ENCODE results near the gene RCN2.

Gene RCN2

GRCh38 chr15:76994971-76995945, 63.7 kb downstream of the RCN2 start, which contains the start of gene PSTPIP1:
Gene PSTPIP1 (plus strand): TSS chr15:76995126. CDS start chr15:76995574, 448 bp downstream.
- DNase-seq (ENCODE audit: low spot score) = no peak
- peak within 1 kb of the TSS; percentile 24 for H2BK12ac ChIP-seq (ENCODE audit: low read length)
- no peak within 1 kb of the TSS for H3K4ac ChIP-seq (ENCODE audit: low read length)
- H4K8ac ChIP-seq (ENCODE audit: low read depth, low read length) = no peak within 1 kb of the TSS
- H2AFZ ChIP-seq (ENCODE audit: low read length) = peak within 1 kb of the TSS; percentile 82
- no CpG with 5 or more reads among the region's 28 CpGs for WGBS, 2 donors (ENCODE audit: extremely low coverage in 2 of 2, insufficient read length in 2 of 2, insufficient replicate concordance in 1 of 2)
- peak within 1 kb of the TSS; percentile 54 for H2BK15ac ChIP-seq (ENCODE audit: low read length)
- H2BK120ac ChIP-seq (ENCODE audit: low read depth, low read length) = peak within 1 kb of the TSS; percentile 21
- H3K18ac ChIP-seq (ENCODE audit: low read length) = peak within 1 kb of the TSS; percentile 52
- H3K4me2 ChIP-seq (ENCODE audit: insufficient read depth, low read length, poor library complexity, severe bottlenecking) = no peak within 1 kb of the TSS
- H3K27me3 ChIP-seq (ENCODE audit: control insufficient read depth in 3 of 3, insufficient read depth in 3 of 3, low read depth in 1 of 3, low read length in 3 of 3) = peaks cover 0 to 60% (median 0%) of the 10 kb centered on the region in 3 experiments
- H3K4me3 ChIP-seq (ENCODE audit: low read length in 2 of 2) = no peak within 1 kb of the TSS
- no peaks in the 10 kb centered on the region for H3K9me3 ChIP-seq (replicated peaks in 1 of 2; ENCODE audit: control insufficient read depth in 2 of 2, insufficient read depth in 1 of 2, low read depth in 1 of 2, low read length in 2 of 2)
- H4K91ac ChIP-seq (ENCODE audit: low read depth, low read length, poor library complexity) = no peak within 1 kb of the TSS
- H3K79me1 ChIP-seq (ENCODE audit: low read depth, low read length) = no peaks in the 10 kb centered on the region
- peak within 1 kb of the TSS; percentile 44 for H2BK5ac ChIP-seq (ENCODE audit: low read length)
- H3K23ac ChIP-seq (ENCODE audit: low read depth, low read length, poor library complexity) = peak within 1 kb of the TSS; percentile 12
- H3K14ac ChIP-seq (ENCODE audit: low read length) = peak within 1 kb of the TSS; percentile 63
- H3K9ac ChIP-seq (ENCODE audit: low read depth, low read length, poor library complexity) = no peak within 1 kb of the TSS
- peaks cover 0 to 5% of the 10 kb centered on the region in 2 donors for H3K4me1 ChIP-seq (ENCODE audit: control insufficient read depth in 2 of 2, insufficient read depth in 1 of 2, low read depth in 1 of 2, low read length in 2 of 2)
- no peaks in the 10 kb centered on the region for H3K36me3 ChIP-seq (replicated peaks in 1 of 2; ENCODE audit: control insufficient read depth in 2 of 2, insufficient read depth in 2 of 2, low read length in 2 of 2)
- H2AK5ac ChIP-seq (ENCODE audit: low read depth, low read length) = peak within 1 kb of the TSS; percentile 36
- no peak within 1 kb of the TSS for H3K27ac ChIP-seq (replicated peaks; ENCODE audit: low read length)

GRCh38 chr15:76996076-76996525, 64.6 kb downstream of the RCN2 start:
- H3K36me3 ChIP-seq (replicated peaks in 1 of 2; ENCODE audit: control insufficient read depth in 2 of 2, insufficient read depth in 2 of 2, low read length in 2 of 2) = no peaks in the 10 kb centered on the region
- no peak overlapping the region for H2BK15ac ChIP-seq (ENCODE audit: low read length)
- H4K91ac ChIP-seq (ENCODE audit: low read depth, low read length, poor library complexity) = no peak overlapping the region
- H2AK5ac ChIP-seq (ENCODE audit: low read depth, low read length) = peak overlapping the region; percentile 78
- H2BK12ac ChIP-seq (ENCODE audit: low read length) = no peak overlapping the region
- H3K4me3 ChIP-seq (ENCODE audit: low read length in 2 of 2) = no peak overlapping the region
- no peak for DNase-seq (ENCODE audit: low spot score)
- H3K4me2 ChIP-seq (ENCODE audit: insufficient read depth, low read length, poor library complexity, severe bottlenecking) = no peak overlapping the region
- no CpG with 5 or more reads among the region's 9 CpGs for WGBS, 2 donors (ENCODE audit: extremely low coverage in 2 of 2, insufficient read length in 2 of 2, insufficient replicate concordance in 1 of 2)
- H3K23ac ChIP-seq (ENCODE audit: low read depth, low read length, poor library complexity) = no peak overlapping the region
- H2AFZ ChIP-seq (ENCODE audit: low read length) = no peak overlapping the region
- H3K14ac ChIP-seq (ENCODE audit: low read length) = no peak overlapping the region
- no peak overlapping the region for H4K8ac ChIP-seq (ENCODE audit: low read depth, low read length)
- no peak overlapping the region for H2BK5ac ChIP-seq (ENCODE audit: low read length)
- H3K18ac ChIP-seq (ENCODE audit: low read length) = no peak overlapping the region
- no peaks in the 10 kb centered on the region for H3K79me1 ChIP-seq (ENCODE audit: low read depth, low read length)
- peaks cover 0 to 5% of the 10 kb centered on the region in 2 donors for H3K4me1 ChIP-seq (ENCODE audit: control insufficient read depth in 2 of 2, insufficient read depth in 1 of 2, low read depth in 1 of 2, low read length in 2 of 2)
- no peak overlapping the region for H3K9ac ChIP-seq (ENCODE audit: low read depth, low read length, poor library complexity)
- peaks cover 0 to 61% (median 0%) of the 10 kb centered on the region in 3 experiments for H3K27me3 ChIP-seq (ENCODE audit: control insufficient read depth in 3 of 3, insufficient read depth in 3 of 3, low read depth in 1 of 3, low read length in 3 of 3)
- no peaks in the 10 kb centered on the region for H3K9me3 ChIP-seq (replicated peaks in 1 of 2; ENCODE audit: control insufficient read depth in 2 of 2, insufficient read depth in 1 of 2, low read depth in 1 of 2, low read length in 2 of 2)
- H3K27ac ChIP-seq (replicated peaks; ENCODE audit: low read length) = no peak overlapping the region
- H3K4ac ChIP-seq (ENCODE audit: low read length) = no peak overlapping the region
- no peak overlapping the region for H2BK120ac ChIP-seq (ENCODE audit: low read depth, low read length)

- no peak overlapping the region for H4K8ac ChIP-seq (ENCODE audit: low read depth, low read length)
- peak overlapping the region; percentile 78 for H2AK5ac ChIP-seq (ENCODE audit: low read depth, low read length)
- no peak overlapping the region for H3K23ac ChIP-seq (ENCODE audit: low read depth, low read length, poor library complexity)
- H2BK15ac ChIP-seq (ENCODE audit: low read length) = no peak overlapping the region
- peak overlapping the region; percentile 92 for H3K18ac ChIP-seq (ENCODE audit: low read length)
- WGBS, 2 donors (ENCODE audit: extremely low coverage in 2 of 2, insufficient read length in 2 of 2, insufficient replicate concordance in 1 of 2) = no CpG with 5 or more reads among the region's 14 CpGs
- no peak overlapping the region for H2BK12ac ChIP-seq (ENCODE audit: low read length)
- H3K4ac ChIP-seq (ENCODE audit: low read length) = peak overlapping the region; percentile 80
- no peak overlapping the region for H2BK120ac ChIP-seq (ENCODE audit: low read depth, low read length)
- DNase-seq (ENCODE audit: low spot score) = no peak
- no peaks in the 10 kb centered on the region for H3K9me3 ChIP-seq (replicated peaks in 1 of 2; ENCODE audit: control insufficient read depth in 2 of 2, insufficient read depth in 1 of 2, low read depth in 1 of 2, low read length in 2 of 2)
- H3K79me1 ChIP-seq (ENCODE audit: low read depth, low read length) = no peaks in the 10 kb centered on the region
- H3K4me3 ChIP-seq (ENCODE audit: low read length in 2 of 2) = no peak overlapping the region
- H3K14ac ChIP-seq (ENCODE audit: low read length) = peak overlapping the region; percentile 1
- no peak overlapping the region for H2BK5ac ChIP-seq (ENCODE audit: low read length)
- peaks cover 0 to 63% (median 0%) of the 10 kb centered on the region in 3 experiments for H3K27me3 ChIP-seq (ENCODE audit: control insufficient read depth in 3 of 3, insufficient read depth in 3 of 3, low read depth in 1 of 3, low read length in 3 of 3)
- H2AFZ ChIP-seq (ENCODE audit: low read length) = no peak overlapping the region
- H3K4me1 ChIP-seq (ENCODE audit: control insufficient read depth in 2 of 2, insufficient read depth in 1 of 2, low read depth in 1 of 2, low read length in 2 of 2) = peaks cover 0 to 5% of the 10 kb centered on the region in 2 donors
- no peak overlapping the region for H3K27ac ChIP-seq (replicated peaks; ENCODE audit: low read length)
- no peak overlapping the region for H3K9ac ChIP-seq (ENCODE audit: low read depth, low read length, poor library complexity)
- no peak overlapping the region for H4K91ac ChIP-seq (ENCODE audit: low read depth, low read length, poor library complexity)
- H3K4me2 ChIP-seq (ENCODE audit: insufficient read depth, low read length, poor library complexity, severe bottlenecking) = peak overlapping the region; percentile 14
- no peaks in the 10 kb centered on the region for H3K36me3 ChIP-seq (replicated peaks in 1 of 2; ENCODE audit: control insufficient read depth in 2 of 2, insufficient read depth in 2 of 2, low read length in 2 of 2)
These were observed 65.2 kb downstream of the RCN2 start for GRCh38 chr15:76996526-76997401.

All from neuronal stem cell (in vitro differentiated cells).